ENCODE measurements around the gene SRD5A1.

The SRD5A1 gene, protein sequence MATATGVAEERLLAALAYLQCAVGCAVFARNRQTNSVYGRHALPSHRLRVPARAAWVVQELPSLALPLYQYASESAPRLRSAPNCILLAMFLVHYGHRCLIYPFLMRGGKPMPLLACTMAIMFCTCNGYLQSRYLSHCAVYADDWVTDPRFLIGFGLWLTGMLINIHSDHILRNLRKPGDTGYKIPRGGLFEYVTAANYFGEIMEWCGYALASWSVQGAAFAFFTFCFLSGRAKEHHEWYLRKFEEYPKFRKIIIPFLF

DNA sequence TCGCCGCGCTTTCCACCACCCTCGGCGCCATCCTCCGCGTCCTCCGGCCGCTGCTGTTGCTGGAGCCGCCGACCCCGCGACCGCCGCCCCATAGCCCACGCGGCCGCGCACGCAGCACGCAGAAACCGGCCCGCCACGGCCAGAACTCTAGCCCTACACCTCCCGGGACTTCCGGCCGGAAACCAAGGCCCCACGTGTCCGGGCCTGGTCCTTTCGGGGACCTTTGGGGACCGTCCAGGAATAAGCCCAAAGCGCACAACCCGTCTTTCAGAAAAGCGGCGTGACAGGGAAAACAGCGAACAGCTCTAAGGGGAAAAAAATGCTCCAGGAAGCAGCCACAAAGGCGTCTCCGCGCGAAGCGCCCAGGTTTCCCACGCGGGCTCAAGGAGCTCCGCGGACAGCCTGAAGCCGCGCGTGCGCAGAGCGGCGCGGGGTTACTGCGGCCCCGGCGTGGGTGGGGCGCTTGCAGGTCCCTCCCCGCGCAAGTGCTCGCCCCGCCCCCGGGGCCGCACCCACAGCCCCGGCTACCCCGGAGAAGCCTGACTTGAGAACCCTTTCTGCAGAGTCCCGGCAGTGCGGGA, at the start of gene SRD5A1, which contains the start of gene NSUN2:
TSS of gene SRD5A1 (plus strand) at position 553 of the 581 bp plus-strand sequence. CDS start 137 bp downstream, outside the sequence.
TSS of gene NSUN2 (minus strand) at position 157 of the 581 bp plus-strand sequence. CDS start at position 92, 65 bp downstream.
- DNase-seq: peak; percentile 94

DNA sequence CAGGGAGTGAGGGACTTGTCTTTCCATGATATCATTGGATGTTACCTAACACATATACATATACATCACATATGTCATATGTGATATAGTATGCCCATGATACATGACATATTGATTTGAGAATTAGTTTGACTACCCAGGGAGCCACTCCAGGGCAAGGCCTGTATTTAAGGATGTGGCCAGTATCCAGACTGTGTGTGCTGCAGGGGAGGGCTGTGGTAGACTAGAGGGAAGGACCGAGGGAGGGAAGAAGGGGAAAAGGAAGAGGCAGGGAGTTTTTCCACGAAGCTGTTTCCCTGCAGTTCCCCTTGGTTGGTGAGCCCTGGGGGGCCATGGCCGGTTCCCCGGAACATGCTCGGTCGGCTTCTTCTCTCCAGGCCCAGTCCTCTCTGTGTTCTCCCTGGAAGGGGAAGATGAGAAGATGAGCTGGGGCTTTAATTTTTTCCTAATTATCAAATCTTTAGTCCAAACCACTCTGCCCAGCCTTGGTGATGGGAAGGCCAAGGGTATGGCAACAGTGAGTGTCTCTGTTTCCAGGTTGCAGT, 49.1 kb upstream of the SRD5A1 start:
- no peak for DNase-seq

DNA sequence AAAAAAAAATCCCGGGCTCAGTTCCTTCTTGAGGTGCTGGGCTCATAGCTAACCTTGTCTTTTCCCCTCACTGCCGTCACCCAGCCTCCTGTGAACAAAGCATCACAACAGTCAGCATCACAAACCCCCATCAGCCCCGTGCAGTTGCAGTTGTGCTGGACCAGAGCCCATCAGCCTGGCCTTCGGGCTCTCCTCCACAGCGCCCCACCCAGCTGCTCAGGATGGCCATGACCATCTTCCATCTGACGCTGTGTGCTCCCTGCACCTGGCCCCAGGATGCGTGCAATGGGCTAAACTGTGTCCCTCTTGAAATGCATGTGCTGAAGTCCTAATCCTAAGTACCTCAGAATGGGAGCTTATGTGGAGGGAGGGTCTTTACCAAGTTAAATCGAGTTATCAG, 48.5 kb upstream of the SRD5A1 start:
- no peak for DNase-seq

DNA sequence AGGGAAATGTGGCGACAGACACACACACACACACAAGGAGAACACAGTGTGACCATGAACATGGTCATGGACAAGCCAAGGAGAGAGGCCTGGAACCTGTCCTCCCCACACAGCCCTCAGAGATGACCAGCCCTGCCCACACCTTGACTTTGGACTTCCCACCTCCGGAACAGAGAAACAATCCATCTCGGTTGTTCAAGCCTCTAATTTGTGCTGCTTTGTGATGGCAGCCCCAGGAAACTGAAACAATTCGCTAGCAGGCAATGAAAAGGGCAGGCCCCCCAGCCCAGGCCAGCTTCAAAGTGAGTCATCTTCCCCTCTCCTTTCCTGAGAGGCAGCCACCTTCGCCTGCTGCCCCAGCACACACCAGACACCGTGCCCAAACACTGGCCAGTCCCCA, 48.1 kb upstream of the SRD5A1 start:
- no peak for DNase-seq

DNA sequence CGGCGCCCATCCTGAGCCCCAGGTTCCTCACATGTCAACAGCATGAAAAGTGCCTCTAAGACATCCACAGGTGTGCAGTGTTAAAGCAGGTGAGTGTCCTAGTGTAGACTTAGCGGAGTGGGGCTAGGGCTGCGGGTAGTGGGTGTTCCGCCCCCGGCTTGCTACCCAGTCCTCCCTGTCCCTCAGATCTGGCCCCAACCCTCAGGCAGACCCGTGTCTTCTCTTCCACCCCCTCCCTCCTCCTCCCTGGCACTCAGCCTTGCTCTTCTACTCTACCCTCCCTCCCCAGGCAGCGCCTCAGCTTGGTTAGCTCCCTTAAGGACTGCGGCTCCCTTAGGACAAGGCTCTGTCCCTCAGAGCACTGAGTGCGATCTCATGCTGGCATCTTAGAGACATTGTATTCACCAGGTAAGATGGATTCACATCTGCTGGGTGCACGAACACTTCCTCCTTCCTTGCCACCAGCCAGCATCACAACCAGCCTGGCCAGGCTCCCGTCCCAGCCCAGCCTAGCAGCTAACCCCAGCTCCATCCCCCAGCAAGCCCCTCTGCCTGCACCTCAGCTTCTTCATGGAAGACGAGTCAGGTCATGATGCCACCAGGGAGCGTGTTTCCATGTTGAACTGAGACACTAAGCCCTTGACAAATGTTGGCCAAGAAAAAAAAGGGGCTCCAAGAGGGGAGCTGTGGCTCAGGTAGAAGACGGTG, 47.1 kb upstream of the SRD5A1 start:
- no peak for DNase-seq

DNA sequence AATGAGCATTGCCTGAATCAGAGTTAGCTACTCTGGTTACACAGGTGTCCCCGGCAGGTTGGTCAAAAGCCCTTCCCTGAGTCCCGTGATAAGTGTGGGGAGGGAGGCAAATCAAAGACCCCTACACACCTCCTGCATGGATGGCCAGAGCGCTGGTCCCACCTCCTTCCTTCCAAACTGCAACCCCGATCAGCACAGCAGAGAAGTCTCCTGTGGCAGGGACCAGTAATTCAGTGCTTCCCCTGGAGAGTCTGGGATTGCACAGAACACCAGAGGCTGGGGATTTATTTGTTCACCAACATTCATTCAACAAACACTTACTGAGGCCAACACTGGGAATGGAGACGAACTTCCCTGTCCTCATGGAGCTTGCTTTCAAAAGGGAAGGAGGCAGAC, 46.6 kb upstream of the SRD5A1 start:
- no peak for DNase-seq

DNA sequence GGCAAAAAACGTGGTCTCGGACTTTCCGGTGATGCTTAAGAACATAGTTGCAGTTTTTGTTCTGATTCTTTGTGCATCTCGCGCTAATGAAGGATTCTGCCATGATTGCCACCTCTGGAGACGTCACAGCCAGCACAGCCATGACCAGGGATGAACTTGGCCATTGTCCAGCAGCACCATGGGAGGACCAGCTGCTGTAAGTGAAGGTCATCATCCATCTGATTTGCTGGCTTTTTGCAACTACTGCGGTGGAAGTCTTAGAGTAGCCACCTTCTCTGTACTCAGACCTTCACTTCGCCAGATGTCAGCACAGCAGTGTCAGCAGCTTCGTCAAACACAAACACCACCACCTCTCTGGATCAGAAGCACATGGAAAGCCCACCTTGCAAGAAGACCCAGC, 46.1 kb upstream of the SRD5A1 start:
- DNase-seq: no peak

DNA sequence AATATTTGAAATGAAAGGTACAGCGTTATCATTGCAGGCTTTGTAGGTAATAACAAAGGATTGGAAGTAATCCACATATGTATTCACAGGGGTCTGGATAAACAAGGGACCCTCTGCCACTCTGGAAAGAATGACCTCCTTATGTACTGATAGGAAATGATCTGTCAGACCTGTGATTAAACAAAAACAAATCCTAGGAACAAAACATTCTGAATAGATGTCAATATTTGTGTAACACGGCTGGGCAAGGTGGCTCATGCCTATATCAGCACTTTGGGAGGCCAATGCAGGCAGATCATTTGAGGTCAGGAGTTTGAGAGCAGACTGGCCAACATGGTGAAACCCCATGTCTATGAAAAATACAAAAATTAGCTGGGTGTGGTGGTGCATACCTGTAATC, 42.7 kb upstream of the SRD5A1 start:
- DNase-seq: no peak

- no peak for DNase-seq
Observed at GRCh38 chr5:6591671-6592288, 41.5 kb upstream of the SRD5A1 start.

DNA sequence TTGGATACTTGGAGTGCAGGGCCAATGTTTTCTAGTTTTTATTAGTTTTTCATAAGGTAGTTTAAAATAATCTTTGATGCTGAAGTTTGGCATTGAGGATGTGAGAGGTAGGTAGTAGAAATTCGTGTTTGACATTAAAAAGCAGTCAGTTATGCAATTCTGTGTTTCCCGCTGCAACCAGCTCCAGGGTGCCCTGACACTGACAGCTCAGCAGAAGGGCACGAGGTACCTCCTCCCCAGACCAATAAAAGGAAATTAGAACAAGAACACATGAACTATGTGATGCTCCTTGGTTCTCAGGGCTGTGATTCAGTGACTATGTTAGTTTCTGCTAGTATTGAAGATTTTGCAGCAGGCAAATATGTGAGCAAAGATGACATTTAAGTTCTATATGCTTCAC, 40.6 kb upstream of the SRD5A1 start:
- no peak for DNase-seq

- DNase-seq: no peak
Observed at GRCh38 chr5:6593148-6594016, 39.9 kb upstream of the SRD5A1 start.

DNA sequence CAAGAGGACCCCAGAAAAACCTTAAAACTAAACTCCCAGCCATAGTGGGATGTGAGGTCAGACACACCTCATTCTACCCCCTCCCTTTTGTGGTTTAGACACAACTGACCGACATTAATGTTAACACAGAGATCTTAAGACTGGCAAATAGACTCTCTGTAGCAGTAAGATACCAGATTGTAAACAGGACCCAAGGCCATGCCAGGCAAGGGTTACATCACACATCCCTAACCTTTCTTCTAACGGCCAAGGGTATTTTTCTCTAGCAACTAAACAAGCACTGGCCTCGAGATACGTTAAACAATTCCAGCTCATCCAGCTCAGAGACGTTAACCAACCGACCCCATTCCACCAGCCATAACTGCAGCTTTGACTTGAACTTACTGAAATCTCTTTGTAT, 39.2 kb upstream of the SRD5A1 start:
- no peak for DNase-seq

- no peak for DNase-seq
Observed at GRCh38 chr5:6595405-6595804, 37.8 kb upstream of the SRD5A1 start.

DNA sequence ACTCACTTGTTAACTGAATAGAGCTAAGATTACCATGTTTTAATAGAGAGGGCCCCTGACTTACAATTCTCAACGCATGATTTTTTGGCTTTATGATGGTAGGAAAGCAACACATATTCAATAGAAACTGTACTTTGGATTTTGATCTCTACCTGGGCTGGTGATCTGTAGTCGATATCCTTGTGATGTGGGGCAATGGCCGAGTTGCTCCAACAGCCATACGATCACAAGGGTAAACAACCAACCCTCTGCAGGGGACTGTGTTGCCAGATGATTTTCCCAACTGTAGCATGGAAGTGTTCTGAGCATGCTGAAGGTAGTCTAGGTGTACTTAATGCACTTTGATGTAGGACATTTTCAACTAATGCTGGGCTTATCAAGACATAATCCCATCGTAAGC, 36.9 kb upstream of the SRD5A1 start:
- no peak for DNase-seq

- DNase-seq: no peak
Observed at GRCh38 chr5:6597557-6597956, 35.7 kb upstream of the SRD5A1 start.

GRCh38 chr5:6598351-6598900, 34.8 kb upstream of the SRD5A1 start:
- DNase-seq: no peak

GRCh38 chr5:6599739-6600138, 33.5 kb upstream of the SRD5A1 start:
- DNase-seq: no peak

DNA sequence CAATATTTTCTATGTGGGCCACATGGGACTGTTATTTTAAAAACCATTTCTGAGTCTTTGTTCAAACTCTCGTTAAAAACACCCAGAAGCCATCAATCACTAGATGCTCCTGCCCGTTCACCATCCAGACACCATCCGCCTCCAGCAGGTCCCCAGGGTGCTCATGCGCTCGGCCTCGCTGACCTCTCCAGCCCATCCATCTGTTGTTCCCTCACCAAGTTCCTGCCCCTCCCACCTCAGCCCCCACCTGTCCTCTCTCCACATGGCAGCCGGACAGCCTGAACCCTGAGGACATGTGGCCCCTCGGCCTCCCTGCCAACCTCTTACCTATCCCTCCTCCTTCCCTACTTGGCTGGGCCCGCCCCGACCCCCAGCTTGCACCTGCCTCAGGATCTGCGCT, 32.0 kb upstream of the SRD5A1 start:
- no peak for DNase-seq

DNA sequence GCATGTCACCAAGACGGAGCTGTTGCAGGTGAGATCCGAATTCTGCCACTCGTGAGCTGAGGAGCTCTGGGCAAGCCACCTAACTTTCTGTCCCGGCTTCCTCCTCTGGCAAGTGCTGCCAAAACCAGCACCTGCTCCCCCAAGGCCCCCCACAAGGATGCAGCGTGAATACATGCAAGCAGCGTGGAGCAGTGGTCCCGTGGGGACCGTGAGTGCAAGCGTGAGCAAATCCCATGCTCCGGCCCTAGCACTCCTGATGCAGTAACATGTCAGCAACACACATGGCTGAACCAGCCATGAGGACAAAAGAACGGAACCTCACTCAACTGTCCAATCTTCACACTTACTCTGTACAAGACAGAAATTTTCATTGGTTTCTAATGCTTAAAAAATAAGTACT, 31.4 kb upstream of the SRD5A1 start:
- DNase-seq: no peak

- DNase-seq: no peak
Observed at GRCh38 chr5:6602441-6602840, 30.8 kb upstream of the SRD5A1 start.

- no peak for DNase-seq
Observed at GRCh38 chr5:6603643-6604042, 29.6 kb upstream of the SRD5A1 start.

GRCh38 chr5:6604341-6604740, 28.9 kb upstream of the SRD5A1 start:
- no peak for DNase-seq

Data from right hindlimb (tissue), 1 donor.